ENCODE measurements around the gene MARVELD1. TPM values are rescaled to one million over a fixed set of nuclear protein-coding genes. Genes with fewer than 3 reads are reported as not detected.

The MARVELD1 gene
- total and polyA plus RNA-seq, 7 donors = 2.2 to 10.4 (median 3.2) TPM

- Histone ChIP-seq H3K9me3 (no peaks in the 10 kb centered on the region), H3K4me1 (no peaks in the 10 kb centered on the region), H3K27me3 (ENCODE audit: insufficient read depth in 3 of 3, low read length in 2 of 3) (peaks cover 0 to 9% (median 0%) of the 10 kb centered on the region in 3 donors), H3K4me3 (no peak overlapping the region), H3K36me3 (ENCODE audit: insufficient read depth in 1 of 2, low read depth in 1 of 2) (peaks cover 0 to 38% of the 10 kb centered on the region in 2 donors), H3K27ac (no peak overlapping the region)
- 86 to 89% (median 88%) methylated on average over 10 of the region's 10 CpGs for WGBS, 3 donors
- TF ChIP-seq, protein P1, sequence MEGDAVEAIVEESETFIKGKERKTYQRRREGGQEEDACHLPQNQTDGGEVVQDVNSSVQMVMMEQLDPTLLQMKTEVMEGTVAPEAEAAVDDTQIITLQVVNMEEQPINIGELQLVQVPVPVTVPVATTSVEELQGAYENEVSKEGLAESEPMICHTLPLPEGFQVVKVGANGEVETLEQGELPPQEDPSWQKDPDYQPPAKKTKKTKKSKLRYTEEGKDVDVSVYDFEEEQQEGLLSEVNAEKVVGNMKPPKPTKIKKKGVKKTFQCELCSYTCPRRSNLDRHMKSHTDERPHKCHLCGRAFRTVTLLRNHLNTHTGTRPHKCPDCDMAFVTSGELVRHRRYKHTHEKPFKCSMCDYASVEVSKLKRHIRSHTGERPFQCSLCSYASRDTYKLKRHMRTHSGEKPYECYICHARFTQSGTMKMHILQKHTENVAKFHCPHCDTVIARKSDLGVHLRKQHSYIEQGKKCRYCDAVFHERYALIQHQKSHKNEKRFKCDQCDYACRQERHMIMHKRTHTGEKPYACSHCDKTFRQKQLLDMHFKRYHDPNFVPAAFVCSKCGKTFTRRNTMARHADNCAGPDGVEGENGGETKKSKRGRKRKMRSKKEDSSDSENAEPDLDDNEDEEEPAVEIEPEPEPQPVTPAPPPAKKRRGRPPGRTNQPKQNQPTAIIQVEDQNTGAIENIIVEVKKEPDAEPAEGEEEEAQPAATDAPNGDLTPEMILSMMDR (IDR thresholded peaks at IDR 0.05) = no peak
- DNase-seq (peak in 1 of 2 donors; percentile 35), ATAC-seq (no peak)
- intact Hi-C loops (cut with DNase I) = loop anchor here in 1 of 2 donors (10.0 kb wide), 1 partner anchor 283 kb away; no protein-coding TSS in a partner anchor
Measured at GRCh38 chr10:97762056-97762455, 48.5 kb downstream of the MARVELD1 start.

DNA sequence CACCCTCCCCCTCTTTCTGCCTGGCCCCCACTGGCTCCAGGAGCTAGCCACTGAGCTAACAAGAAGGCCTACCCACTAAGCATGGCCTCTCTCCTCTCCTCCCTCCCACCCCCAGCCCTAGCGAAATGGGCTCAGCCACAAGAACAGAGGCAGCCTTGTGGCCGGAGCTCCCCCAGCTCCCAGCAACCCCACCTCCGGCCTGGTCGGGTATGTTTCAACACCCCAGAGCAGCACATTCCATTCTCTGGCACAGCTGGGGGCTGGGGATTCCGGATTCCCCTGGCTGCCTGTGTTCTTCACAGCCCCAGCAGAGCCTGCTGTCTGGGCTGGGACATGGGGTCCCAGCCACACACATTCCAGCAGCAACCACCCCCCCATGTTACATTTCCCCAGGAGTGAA, 49.3 kb downstream of the MARVELD1 start:
- H3K4me3 ChIP-seq = no peak overlapping the region
- peaks cover 0 to 30% of the 10 kb centered on the region in 2 donors for H3K36me3 ChIP-seq (ENCODE audit: insufficient read depth in 1 of 2, low read depth in 1 of 2)
- peaks cover 0 to 9% (median 0%) of the 10 kb centered on the region in 3 donors for H3K27me3 ChIP-seq (ENCODE audit: insufficient read depth in 3 of 3, low read length in 2 of 3)
- peak in 3 of 4 donors; percentile 25 to 47 (median 40) for ATAC-seq
- H3K27ac ChIP-seq = no peak overlapping the region
- TF ChIP-seq, protein P1 (IDR thresholded peaks at IDR 0.05) = no peak
- H3K9me3 ChIP-seq = no peaks in the 10 kb centered on the region
- intact Hi-C loops (cut with DNase I) = loop anchor here in 1 of 2 donors (10.0 kb wide), 1 partner anchor 282 kb away; no protein-coding TSS in a partner anchor
- no peaks in the 10 kb centered on the region for H3K4me1 ChIP-seq
- DNase-seq = peak in 1 of 2 donors; percentile 34
- WGBS, 3 donors = 36 to 49% (median 36%) methylated on average over 4 to 5 of the region's 5 CpGs

GRCh38 chr10:97763411-97763810, 49.9 kb downstream of the MARVELD1 start:
- peaks cover 0 to 9% (median 0%) of the 10 kb centered on the region in 3 donors for H3K27me3 ChIP-seq (ENCODE audit: insufficient read depth in 3 of 3, low read length in 2 of 3)
- ATAC-seq (no peak), DNase-seq (peak in 1 of 2 donors; percentile 8)
- H3K27ac ChIP-seq = no peak overlapping the region
- WGBS, 3 donors = 62 to 78% (median 68%) methylated on average over 2 of the region's 2 CpGs
- no peaks in the 10 kb centered on the region for H3K9me3 ChIP-seq
- TF ChIP-seq, protein P1 (IDR thresholded peaks at IDR 0.05) = no peak
- no peaks in the 10 kb centered on the region for H3K4me1 ChIP-seq
- peaks cover 0 to 27% of the 10 kb centered on the region in 2 donors for H3K36me3 ChIP-seq (ENCODE audit: insufficient read depth in 1 of 2, low read depth in 1 of 2)
- intact Hi-C loops (cut with DNase I) = loop anchor here in 1 of 2 donors (10.0 kb wide), 1 partner anchor 281 kb away; no protein-coding TSS in a partner anchor
- H3K4me3 ChIP-seq = no peak overlapping the region

- Histone ChIP-seq H3K36me3 (ENCODE audit: insufficient read depth in 1 of 2, low read depth in 1 of 2) (peaks cover 0 to 24% of the 10 kb centered on the region in 2 donors), H3K9me3 (no peaks in the 10 kb centered on the region), H3K27ac (no peak overlapping the region), H3K4me1 (no peaks in the 10 kb centered on the region), H3K27me3 (ENCODE audit: insufficient read depth in 3 of 3, low read length in 2 of 3) (peaks cover 0 to 12% (median 0%) of the 10 kb centered on the region in 3 donors), H3K4me3 (no peak overlapping the region)
- intact Hi-C loops (cut with DNase I) = loop anchor here in 1 of 2 donors (10.0 kb wide), 1 partner anchor 281 kb away; no protein-coding TSS in a partner anchor
- ATAC-seq (no peak), DNase-seq (no peak)
- TF ChIP-seq, protein P1 (IDR thresholded peaks at IDR 0.05) = no peak
- WGBS, 3 donors = 89 to 93% (median 92%) methylated on average over 3 of the region's 3 CpGs
Measured at GRCh38 chr10:97763947-97764346, 50.4 kb downstream of the MARVELD1 start.
